Measurements from ENCODE around the gene FAM98C.

- TF ChIP-seq, protein P1, sequence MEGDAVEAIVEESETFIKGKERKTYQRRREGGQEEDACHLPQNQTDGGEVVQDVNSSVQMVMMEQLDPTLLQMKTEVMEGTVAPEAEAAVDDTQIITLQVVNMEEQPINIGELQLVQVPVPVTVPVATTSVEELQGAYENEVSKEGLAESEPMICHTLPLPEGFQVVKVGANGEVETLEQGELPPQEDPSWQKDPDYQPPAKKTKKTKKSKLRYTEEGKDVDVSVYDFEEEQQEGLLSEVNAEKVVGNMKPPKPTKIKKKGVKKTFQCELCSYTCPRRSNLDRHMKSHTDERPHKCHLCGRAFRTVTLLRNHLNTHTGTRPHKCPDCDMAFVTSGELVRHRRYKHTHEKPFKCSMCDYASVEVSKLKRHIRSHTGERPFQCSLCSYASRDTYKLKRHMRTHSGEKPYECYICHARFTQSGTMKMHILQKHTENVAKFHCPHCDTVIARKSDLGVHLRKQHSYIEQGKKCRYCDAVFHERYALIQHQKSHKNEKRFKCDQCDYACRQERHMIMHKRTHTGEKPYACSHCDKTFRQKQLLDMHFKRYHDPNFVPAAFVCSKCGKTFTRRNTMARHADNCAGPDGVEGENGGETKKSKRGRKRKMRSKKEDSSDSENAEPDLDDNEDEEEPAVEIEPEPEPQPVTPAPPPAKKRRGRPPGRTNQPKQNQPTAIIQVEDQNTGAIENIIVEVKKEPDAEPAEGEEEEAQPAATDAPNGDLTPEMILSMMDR (IDR thresholded peaks at IDR 0.05): no peak
- TF ChIP-seq POLR2A (IDR thresholded peaks at IDR 0.05): no peak
These were observed 52.1 kb downstream of the FAM98C start for GRCh38 chr19:38455031-38455430.
